ENCODE results near the gene CASQ2.
"Not testable (repeated sequence)": the region's sequence is repeated elsewhere in the genome, so short reads cannot be mapped to it uniquely, and the experiment has no call there.

CASQ2 gene

DNA sequence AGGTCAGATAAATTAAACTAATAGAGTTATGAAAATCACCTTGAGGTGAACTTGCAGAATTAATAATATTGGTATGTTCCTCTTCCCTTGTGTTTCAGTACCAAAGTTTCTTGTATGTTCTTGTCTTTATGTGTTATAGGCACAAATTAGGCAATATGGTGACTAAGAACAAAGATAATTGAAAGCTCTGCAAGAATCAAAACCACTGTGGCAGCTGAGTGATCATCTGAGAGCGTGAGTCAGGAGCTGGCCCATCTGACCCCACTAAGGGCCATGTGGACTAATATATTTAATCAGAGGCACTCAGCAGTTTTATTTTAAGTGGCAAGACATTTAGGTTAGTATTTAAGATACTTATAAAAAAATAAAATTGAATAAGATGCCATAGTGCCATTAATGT lies 12.8 kb upstream of the CASQ2 start:
- in situ Hi-C loops (cut with MboI; ENCODE audit: low sequenced_read_pairs): no loop called here

DNA sequence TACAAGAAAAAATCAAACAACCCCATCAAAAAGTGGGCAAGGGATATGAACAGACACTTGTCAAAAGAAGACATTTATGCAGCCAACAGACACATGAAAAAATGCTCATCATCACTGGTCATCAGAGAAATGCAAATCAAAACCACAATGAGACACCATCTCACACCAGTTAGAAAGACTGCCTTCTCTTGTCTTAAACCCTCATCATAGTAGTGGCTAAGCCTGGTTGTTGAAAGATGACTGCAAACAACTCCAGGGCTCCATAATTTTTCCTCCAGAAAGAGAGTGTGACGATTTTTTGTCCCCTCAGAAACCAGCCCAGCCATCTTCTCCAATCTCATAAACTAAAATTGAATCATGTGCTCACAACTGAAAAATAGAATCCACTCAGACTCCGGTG lies 12.1 kb upstream of the CASQ2 start:
- in situ Hi-C loops (cut with MboI; ENCODE audit: low sequenced_read_pairs): not testable (repeated sequence)

DNA sequence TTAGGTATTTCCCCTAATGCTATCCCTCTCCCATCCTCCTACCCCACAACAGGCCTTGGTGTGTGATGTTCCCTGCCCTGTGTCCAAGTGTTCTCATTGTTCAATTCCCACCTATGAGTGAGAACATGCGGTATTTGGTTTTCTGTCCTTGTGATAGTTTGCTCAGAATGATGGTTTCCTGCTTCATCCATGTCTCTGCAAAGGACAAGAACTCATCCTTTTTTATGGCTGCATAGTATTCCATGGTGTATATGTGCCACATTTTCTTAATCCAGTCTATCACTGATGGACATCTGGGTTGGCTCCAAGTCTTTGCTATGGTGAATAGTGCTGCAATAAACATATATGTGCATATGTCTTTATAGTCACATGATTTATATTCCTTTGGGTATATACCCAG lies 10.6 kb upstream of the CASQ2 start:
- in situ Hi-C loops (cut with MboI; ENCODE audit: low sequenced_read_pairs): not testable (repeated sequence)

DNA sequence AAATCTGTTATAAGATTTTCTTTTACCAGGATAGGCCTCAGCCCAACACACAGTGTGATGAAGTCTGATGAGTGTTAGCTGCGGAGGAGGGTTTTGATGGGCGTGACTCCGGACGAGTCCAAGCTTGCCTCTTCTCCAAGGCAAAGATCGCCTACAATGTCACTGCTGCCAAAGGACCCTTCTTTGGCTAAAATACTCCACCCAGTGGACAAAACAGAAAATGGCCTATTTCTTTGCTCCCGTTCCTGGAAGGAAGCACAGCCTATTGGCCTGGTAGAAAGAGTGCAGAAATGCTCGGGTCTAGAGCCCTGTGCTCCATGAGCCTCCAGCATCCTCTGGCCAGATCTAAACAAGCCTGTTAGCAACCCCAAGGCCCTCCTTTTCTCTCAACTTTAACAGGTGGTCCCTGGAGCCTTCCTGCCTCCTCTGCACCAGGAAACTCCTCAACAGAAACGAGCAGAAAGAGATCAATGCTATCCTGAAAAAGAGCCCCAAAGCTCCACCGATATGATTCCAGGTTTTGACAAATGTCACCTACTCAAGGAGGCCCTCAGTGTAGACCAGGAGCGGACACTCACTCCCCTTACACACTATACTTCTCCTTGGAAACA lies 3.4 kb upstream of the CASQ2 start:
- in situ Hi-C loops (cut with MboI; ENCODE audit: low sequenced_read_pairs): no loop called here

DNA sequence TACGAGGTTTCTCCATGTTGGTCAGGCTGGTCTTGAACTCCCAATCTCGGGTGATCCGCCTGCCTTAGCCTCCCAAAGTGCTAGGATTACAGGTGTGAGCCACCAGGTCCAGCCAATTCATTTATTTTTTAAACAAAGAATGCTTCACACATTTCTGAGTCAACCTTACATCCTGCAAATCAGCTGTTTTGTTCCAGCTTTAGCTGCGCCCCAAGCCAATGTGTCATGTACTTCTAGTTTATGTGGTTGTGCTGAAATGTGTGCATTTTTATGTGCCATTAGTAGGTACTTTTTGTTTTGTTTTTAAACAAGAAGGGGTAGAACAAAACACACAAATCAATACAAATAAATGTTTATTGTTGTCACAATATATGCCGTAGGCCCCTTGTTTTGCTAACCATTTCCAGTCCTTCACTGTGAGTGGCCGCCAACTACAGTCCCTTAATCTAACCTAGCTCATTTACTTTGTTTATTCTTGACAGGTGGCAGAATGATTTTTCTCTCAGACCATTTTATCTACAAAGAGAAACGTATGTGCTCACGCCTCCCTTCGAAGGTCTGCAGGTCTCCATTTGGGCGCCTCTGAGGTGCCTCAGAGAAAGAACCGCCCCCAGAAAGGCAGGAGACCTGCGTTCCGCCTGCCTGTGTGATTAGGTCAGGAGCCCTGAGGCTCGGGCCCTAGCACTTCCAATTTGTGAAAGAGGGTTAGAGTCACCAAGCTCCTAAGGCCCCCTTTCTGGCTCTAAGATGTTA lies 2.8 kb upstream of the CASQ2 start:
- in situ Hi-C loops (cut with MboI; ENCODE audit: low sequenced_read_pairs): no loop called here

DNA sequence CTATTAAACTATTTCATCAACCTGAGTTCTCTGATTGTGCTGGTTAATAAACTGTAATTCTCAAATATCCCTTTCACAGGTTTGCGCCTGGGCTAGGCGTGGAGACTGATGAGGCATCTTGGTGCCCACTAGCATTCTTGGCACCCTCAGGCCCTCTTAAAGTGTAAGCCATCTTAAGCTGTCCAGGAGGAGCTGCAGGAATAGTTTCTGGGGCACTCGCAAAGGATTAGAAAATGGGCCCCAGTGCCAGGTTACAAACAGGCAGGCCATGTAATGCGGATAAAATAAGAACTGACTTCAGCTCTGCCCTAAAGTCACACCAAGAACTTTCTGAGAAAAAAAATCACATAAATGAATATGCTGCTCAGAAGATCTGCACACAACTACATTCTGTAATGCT lies 1.1 kb downstream of the CASQ2 start:
- in situ Hi-C loops (cut with MboI; ENCODE audit: low sequenced_read_pairs): no loop called here

DNA sequence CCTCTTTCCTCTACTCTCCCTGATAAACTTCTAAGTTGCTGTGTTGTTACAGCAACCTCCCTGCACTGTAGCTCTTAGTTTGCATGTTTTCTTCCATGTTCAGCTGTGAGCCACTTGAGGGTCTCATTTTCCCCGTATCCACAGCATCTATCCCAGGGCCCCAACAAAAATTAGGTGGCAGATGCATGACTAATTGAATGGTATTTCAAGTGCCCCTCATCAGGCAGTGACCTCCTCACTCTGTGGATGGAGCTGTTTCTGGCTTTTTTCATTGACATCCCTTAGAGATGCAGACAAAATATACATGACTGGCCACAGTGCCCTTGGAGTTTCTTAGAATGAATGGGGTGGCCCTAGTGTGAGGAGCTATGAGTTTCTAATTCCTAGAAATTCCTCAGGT lies 3.4 kb downstream of the CASQ2 start:
- in situ Hi-C loops (cut with MboI; ENCODE audit: low sequenced_read_pairs): no loop called here

DNA sequence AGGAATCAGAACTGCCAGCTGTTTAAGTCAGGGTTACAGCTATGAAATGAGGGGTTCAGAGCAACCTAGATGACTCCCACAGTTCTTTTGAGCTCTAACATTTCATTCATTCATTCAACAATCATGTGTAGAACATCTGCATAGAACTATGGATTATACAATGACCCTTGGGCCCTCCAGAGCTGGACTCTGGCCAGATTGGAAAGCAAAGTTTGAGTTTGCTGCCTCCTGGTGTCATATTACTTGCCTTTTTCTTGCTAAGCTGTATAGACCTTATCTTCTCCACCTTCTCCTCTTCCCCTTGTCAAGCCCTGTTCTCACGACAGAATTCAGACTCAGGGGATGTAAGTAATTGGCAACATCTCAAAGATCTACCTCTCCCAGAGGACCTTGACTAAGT lies 4.0 kb downstream of the CASQ2 start:
- in situ Hi-C loops (cut with MboI; ENCODE audit: low sequenced_read_pairs): no loop called here

DNA sequence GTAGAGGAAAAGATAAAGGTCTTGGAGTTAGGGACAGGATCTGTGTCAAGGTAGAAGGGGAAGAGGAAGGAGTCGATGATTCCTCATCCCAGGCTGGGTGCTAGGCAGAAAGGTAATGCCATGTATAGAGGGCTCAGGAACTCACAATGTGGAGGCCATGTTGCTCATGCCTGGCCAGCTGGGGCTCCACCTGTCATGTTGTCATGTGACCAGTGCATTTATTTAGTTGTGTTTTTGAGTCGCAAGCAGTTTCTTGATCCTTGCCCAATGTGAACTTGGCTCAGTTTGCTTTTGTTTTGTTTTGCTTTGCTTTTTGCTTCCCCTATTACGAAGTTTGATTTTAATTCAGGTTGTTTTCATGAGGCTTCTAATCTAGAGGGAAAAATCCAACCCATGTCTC lies 5.7 kb downstream of the CASQ2 start:
- in situ Hi-C loops (cut with MboI; ENCODE audit: low sequenced_read_pairs): no loop called here

DNA sequence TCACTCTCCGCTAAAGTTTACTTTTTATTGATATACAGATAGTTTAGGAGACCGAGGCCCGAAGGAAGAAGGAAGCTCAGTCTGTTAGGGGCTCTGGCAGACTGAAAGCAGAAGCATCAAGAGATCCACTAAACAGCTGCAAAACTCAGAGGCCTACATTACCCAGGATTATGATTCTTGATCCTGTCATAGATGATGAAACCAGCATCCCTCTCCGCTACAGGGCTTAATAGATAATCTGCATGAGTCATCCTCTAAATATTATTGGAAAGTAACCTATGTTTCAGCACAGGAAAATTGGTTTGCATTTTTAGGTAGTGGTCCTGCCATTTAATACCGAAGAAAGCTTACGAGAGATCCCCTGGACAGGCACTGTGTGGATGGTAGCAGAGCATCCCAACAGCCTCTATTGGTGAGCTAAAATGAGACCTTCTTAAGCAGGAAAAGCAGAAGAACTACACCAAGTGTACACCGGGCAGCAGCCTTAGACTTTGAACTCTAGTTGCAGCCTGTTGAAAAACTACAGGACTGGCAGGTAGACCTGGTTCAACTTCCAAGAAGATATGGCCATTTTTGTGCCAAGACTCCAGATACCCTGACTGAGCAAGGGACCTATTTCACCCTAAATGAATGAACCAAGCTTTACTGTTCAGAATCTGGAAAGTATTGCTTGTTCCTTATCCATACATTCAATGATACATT lies 6.8 kb downstream of the CASQ2 start:
- in situ Hi-C loops (cut with MboI; ENCODE audit: low sequenced_read_pairs): no loop called here

DNA sequence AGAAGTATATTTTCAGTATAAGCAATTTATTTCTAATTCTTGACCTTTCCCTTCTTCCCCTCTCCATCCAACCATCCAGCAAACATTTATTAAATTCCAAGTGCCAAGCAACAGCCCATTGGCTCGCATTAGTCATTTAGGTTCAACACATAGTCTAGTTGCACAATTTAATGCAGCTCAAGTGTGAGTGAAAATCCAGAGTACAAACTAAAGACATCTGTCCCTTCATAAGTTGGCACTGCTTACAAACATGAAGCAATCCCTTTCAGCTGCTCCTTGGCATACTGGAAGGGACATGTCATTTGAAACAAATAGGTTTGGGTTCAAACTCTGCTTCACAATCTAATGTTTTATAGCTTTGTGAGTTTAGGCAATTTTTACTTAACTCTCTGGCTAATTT lies 10.7 kb downstream of the CASQ2 start:
- in situ Hi-C loops (cut with MboI; ENCODE audit: low sequenced_read_pairs): no loop called here

DNA sequence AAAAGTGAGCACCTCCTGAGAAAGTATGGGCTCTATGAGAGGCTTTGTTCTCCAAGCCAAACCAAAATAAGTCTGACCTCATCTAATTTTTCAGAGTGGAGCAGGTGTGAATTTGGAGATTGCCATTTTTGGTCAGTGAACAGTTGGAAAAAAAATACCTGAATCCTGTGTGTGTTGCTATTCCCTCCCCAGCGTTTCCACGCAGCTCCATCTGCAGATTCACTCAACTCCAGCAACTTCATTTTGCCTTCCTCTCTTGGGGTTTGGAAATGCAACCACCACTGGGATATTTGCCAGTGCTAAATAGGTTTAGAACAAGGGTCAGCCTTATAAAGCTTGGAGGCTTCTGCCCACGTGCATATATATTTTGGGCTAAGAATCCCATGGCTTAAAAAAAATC lies 11.2 kb downstream of the CASQ2 start:
- in situ Hi-C loops (cut with MboI; ENCODE audit: low sequenced_read_pairs): no loop called here

DNA sequence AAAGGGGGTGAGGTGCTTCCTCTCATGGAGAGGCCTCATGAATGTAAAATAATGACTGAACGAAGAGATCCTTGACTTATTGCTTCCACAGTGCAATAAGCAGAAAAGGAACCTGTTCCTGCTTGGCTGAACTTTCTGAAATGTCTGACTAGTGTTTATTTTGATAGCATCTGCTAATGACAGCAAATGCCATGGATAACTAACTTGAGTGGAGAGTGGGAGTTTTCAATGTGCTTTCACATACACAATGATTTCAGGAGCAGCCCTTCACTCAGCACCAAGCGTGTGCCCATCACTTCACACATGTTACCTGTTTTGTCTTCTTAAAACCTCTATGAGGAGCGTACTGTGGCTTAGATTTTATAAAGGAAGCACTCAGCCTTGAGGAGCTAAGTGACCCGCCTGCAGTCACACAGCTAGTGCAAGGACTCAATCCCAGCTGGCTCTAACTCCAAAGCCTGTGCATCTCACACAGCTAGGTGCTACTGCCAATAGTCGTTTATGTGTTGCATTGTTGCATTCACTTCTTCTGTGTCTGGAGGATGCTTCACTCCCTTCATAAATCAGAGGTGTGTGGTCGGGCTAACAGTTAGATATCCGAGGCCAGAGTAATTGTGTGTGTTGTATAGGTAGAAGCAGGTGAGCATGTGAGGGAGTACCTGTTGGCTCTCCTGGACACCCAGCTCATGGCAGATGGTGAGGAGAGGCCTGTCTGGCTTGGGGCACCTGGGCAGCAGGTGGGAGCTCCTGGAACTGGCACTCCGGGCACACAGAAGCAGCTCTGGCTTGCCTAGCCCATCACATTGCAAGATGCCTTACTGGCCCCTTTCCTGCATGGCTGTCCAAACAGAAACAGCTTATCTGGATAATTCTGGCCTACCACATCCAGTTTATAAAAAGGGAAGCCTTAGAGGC lies 12.8 kb downstream of the CASQ2 start:
- in situ Hi-C loops (cut with MboI; ENCODE audit: low sequenced_read_pairs): no loop called here

DNA sequence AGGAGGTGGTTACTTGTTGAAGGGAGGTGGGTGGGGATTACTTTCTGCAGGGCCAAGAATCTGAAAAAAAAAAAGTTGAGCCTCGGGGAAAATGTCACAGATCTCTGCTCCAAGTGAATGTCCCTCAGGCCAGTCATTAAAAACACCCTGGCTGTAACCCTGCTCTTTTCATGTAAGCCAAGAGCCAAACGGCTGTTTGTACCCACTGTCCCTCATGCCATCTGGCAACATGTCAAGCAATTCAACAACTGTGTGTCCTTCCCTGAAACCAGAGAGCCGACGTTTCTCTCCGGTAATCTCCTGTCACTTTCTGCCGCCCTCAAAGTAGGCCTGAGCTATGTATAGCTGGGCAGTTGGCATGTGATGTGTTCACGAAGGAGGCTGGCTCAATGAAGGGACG lies 14.7 kb downstream of the CASQ2 start:
- in situ Hi-C loops (cut with MboI; ENCODE audit: low sequenced_read_pairs): no loop called here

DNA sequence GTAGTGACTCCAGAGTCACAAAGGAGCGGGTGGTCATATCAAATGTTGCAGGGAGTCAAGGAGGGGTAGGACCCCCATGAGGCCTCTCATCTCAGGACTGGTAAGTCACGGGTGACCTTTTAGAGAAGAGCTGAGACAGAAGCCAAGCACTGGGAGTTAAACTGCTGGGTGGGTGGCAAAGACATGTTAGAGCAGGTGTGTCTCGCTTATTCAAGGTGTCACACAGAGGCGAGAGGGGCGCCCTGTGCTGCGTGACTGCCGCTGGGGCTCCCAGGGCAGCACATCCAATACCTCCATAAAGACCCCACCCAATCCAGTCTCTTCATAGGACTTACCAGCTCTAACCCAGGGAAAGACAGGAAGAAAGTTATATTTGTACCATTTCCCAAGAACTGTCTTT lies 15.2 kb downstream of the CASQ2 start:
- in situ Hi-C loops (cut with MboI; ENCODE audit: low sequenced_read_pairs): no loop called here

DNA sequence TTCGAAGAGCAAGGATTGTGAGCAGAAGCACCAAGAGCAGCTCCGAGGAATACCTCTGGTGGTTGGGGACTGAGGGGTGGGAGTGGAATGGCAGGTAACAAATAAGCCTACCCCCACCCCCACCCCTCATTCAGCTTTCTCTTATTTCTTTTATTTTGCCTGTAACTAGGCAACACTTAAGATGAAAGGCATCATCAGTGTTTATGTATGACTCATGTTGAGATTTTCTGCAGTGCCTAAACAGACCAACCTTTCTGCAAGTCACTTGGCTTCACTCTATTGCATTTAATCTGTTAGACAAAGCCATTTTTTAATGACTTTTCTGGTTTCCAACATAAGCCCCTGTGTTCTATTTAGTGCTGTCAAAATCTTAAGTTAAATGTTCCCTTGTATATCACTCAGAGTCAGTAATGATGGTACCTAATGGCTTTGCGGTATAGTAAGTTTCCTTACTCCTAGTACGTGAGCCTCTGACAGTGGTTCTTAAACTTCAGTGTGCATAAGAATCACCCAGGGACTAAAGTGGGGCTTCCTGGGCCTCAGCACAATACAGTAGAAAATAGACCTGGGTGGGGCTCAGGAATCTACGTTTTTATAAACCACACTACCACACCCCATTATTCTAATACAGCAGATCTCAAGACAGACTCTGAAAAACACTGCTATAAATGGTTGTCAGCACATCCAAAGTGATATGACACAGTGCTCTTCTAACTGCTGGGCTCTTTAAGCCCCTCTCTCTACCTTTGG lies 19.9 kb downstream of the CASQ2 start:
- in situ Hi-C loops (cut with MboI; ENCODE audit: low sequenced_read_pairs): no loop called here

DNA sequence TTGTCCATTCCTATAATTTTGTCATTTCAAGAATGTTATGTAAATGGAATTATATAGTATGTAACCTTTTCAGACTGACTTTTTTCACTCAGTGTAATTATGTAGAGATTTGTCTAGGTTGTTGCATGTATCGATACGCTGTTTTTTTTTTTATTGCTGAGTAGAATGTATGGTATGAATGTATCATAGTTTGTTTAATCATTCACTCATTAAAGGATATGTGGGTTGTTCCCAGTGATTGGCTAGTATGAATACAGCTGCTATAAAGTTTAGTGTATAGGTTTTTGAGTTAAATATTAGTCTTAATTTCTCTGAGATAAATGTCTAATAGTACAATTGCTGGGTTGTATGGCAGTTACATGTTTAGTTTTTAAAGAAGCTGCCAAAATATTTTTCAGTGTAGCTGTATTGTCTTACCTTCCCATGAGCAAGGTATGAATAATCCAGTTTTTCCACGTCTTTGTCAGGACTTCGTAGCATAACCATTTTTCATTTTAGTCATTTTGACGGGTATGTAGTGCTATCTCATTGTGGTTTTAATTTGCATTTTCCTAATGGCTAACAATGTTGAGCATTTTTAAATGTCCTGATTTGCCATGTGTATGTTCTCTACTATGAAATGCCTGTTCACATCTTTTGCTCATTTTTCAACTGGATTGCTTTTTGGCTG lies 22.4 kb downstream of the CASQ2 start:
- in situ Hi-C loops (cut with MboI; ENCODE audit: low sequenced_read_pairs): no loop called here

DNA sequence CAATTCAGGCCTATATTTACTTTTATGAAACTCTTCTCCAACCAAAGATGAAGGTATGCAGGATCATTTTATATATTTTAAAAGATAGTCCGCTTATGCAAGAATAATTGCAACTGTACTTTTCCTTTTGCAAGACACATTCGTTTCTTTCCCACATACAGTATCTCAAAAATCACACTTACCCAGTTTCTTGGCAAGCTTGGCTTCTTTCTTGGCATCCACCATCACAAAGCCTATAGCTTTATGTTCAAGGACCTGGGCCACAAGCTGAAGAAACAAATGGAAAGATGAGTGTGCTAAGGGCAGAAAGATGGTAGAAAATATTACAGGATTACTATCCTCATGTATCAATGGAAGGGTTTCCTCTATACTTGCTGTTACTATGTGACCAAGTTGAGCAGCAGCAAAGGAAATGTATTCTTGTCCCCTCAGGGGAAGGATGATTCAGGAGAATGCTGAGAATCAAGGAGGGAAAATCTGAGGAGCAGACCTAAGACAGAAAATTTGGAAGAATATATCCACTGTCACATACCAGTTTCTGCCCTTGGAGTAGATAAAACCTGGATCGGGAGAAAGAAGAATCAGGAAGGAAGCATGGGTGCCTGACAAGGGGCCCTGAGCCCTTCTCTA lies 23.8 kb downstream of the CASQ2 start:
- in situ Hi-C loops (cut with MboI; ENCODE audit: low sequenced_read_pairs): no loop called here

DNA sequence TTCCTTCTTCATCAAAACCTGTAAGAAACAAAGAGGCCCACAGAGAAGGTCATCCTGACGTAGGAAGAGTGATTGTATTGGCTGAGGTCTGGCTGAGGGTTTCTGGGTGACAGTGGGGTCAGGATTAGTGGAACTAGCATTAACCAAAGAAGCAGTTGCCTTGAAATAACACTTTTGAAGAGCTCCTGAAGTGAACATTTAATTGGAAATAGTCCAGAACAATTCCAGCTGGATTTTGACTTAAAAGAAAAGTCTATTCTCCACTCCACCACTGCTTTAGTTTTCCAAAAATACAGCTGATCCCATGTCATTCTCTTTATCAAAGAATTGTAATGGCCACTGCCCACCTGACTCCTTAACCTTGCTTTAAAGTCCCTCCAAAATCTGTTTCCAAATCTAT lies 27.7 kb downstream of the CASQ2 start:
- in situ Hi-C loops (cut with MboI; ENCODE audit: low sequenced_read_pairs): no loop called here

DNA sequence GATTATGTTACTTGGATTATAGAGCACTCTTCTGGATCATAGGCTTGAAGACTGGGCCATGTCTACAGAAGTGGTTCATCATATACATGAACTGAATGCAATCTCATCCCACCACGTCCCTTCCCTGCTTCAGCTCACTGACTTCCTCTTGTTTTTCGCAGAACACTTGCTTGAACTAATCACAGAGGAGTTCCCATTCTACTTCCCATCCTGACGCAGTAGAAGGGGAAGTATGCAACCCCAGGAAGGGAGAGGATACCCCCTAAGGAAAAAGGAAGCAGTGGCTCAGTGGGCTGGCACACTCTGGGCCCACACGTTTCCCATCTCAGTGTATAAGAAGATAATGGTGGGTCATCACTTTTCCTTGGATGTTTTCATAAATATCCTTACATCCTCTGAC lies 36.2 kb downstream of the CASQ2 start:
- in situ Hi-C loops (cut with MboI; ENCODE audit: low sequenced_read_pairs): no loop called here

All from hTERT RPE-1 (cell line).